ENCODE data around the gene MCRIP1.

The MCRIP1 gene

GRCh38 chr17:81810892-81811704, 22.0 kb downstream of the MCRIP1 start:
- Mint-ChIP-seq H3K27me3 (ENCODE audit: low read depth) (peaks cover 11% of the 10 kb centered on the region), H3K4me3 (no peak overlapping the region), H3K4me1 (ENCODE audit: low read depth) (no peaks in the 10 kb centered on the region), H3K36me3 (ENCODE audit: low read depth) (no peaks in the 10 kb centered on the region), H3K9me3 (no peaks in the 10 kb centered on the region), H3K27ac (no peak overlapping the region)

GRCh38 chr17:81810476-81810875, 22.6 kb downstream of the MCRIP1 start:
- Mint-ChIP-seq H3K4me3 (no peak overlapping the region), H3K27ac (no peak overlapping the region), H3K4me1 (ENCODE audit: low read depth) (no peaks in the 10 kb centered on the region), H3K9me3 (no peaks in the 10 kb centered on the region), H3K27me3 (ENCODE audit: low read depth) (peaks cover 13% of the 10 kb centered on the region), H3K36me3 (ENCODE audit: low read depth) (no peaks in the 10 kb centered on the region)

- Mint-ChIP-seq H3K4me3 (no peak overlapping the region), H3K27ac (no peak overlapping the region), H3K9me3 (no peaks in the 10 kb centered on the region), H3K27me3 (ENCODE audit: low read depth) (peaks cover 18% of the 10 kb centered on the region), H3K36me3 (ENCODE audit: low read depth) (no peaks in the 10 kb centered on the region), H3K4me1 (ENCODE audit: low read depth) (no peaks in the 10 kb centered on the region)
Observed at GRCh38 chr17:81809556-81809998, 23.5 kb downstream of the MCRIP1 start.

GRCh38 chr17:81808778-81809555, 24.1 kb downstream of the MCRIP1 start:
- Mint-ChIP-seq H3K27ac (no peak overlapping the region), H3K27me3 (ENCODE audit: low read depth) (peaks cover 18% of the 10 kb centered on the region), H3K4me1 (ENCODE audit: low read depth) (no peaks in the 10 kb centered on the region), H3K36me3 (ENCODE audit: low read depth) (no peaks in the 10 kb centered on the region), H3K9me3 (no peaks in the 10 kb centered on the region), H3K4me3 (no peak overlapping the region)

GRCh38 chr17:81807839-81808238, 25.3 kb downstream of the MCRIP1 start:
- H3K27ac Mint-ChIP-seq: no peak overlapping the region
- no peaks in the 10 kb centered on the region for H3K4me1 Mint-ChIP-seq (ENCODE audit: low read depth)
- no peaks in the 10 kb centered on the region for H3K9me3 Mint-ChIP-seq
- H3K27me3 Mint-ChIP-seq (ENCODE audit: low read depth): peaks cover 24% of the 10 kb centered on the region
- H3K4me3 Mint-ChIP-seq: no peak overlapping the region
- H3K36me3 Mint-ChIP-seq (ENCODE audit: low read depth): no peaks in the 10 kb centered on the region

- Mint-ChIP-seq H3K4me1 (ENCODE audit: low read depth) (no peaks in the 10 kb centered on the region), H3K27ac (no peak overlapping the region), H3K27me3 (ENCODE audit: low read depth) (peaks cover 30% of the 10 kb centered on the region), H3K4me3 (no peak overlapping the region), H3K9me3 (no peaks in the 10 kb centered on the region), H3K36me3 (ENCODE audit: low read depth) (no peaks in the 10 kb centered on the region)
Observed at GRCh38 chr17:81807210-81807719, 25.8 kb downstream of the MCRIP1 start.

- Mint-ChIP-seq H3K4me1 (ENCODE audit: low read depth) (no peaks in the 10 kb centered on the region), H3K27ac (no peak overlapping the region), H3K9me3 (no peaks in the 10 kb centered on the region), H3K27me3 (ENCODE audit: low read depth) (peaks cover 36% of the 10 kb centered on the region), H3K4me3 (no peak overlapping the region), H3K36me3 (ENCODE audit: low read depth) (no peaks in the 10 kb centered on the region)
Observed at GRCh38 chr17:81806461-81807209, 26.5 kb downstream of the MCRIP1 start.

- Mint-ChIP-seq H3K4me3 (no peak overlapping the region), H3K9me3 (no peaks in the 10 kb centered on the region), H3K4me1 (ENCODE audit: low read depth) (no peaks in the 10 kb centered on the region), H3K36me3 (ENCODE audit: low read depth) (no peaks in the 10 kb centered on the region), H3K27ac (no peak overlapping the region), H3K27me3 (ENCODE audit: low read depth) (peaks cover 40% of the 10 kb centered on the region)
Observed at GRCh38 chr17:81805707-81806460, 27.2 kb downstream of the MCRIP1 start.

GRCh38 chr17:81804559-81805399, 28.3 kb downstream of the MCRIP1 start:
- Mint-ChIP-seq H3K27ac (no peak overlapping the region), H3K9me3 (no peaks in the 10 kb centered on the region), H3K4me3 (no peak overlapping the region), H3K4me1 (ENCODE audit: low read depth) (no peaks in the 10 kb centered on the region), H3K36me3 (ENCODE audit: low read depth) (no peaks in the 10 kb centered on the region), H3K27me3 (ENCODE audit: low read depth) (peaks cover 44% of the 10 kb centered on the region)

- H3K27me3 Mint-ChIP-seq (ENCODE audit: low read depth): peaks cover 42% of the 10 kb centered on the region
- no peaks in the 10 kb centered on the region for H3K36me3 Mint-ChIP-seq (ENCODE audit: low read depth)
- H3K9me3 Mint-ChIP-seq: no peaks in the 10 kb centered on the region
- H3K4me1 Mint-ChIP-seq (ENCODE audit: low read depth): no peaks in the 10 kb centered on the region
- H3K27ac Mint-ChIP-seq: no peak within 1 kb of the TSS
- no peak within 1 kb of the TSS for H3K4me3 Mint-ChIP-seq
Observed at GRCh38 chr17:81803728-81804558, 29.1 kb downstream of the MCRIP1 start, which contains the start of gene GCGR. GCGR (plus strand) TSS chr17:81804150; CDS start chr17:81809019, 4,869 bp downstream.

- no peak overlapping the region for H3K4me3 Mint-ChIP-seq
- no peak overlapping the region for H3K27ac Mint-ChIP-seq
- no peaks in the 10 kb centered on the region for H3K4me1 Mint-ChIP-seq (ENCODE audit: low read depth)
- no peaks in the 10 kb centered on the region for H3K9me3 Mint-ChIP-seq
- peaks cover 42% of the 10 kb centered on the region for H3K27me3 Mint-ChIP-seq (ENCODE audit: low read depth)
- no peaks in the 10 kb centered on the region for H3K36me3 Mint-ChIP-seq (ENCODE audit: low read depth)
Observed at GRCh38 chr17:81802856-81803643, 30.0 kb downstream of the MCRIP1 start.
